ENCODE results near the gene ANKRD2. TPM values are rescaled to one million over a fixed set of nuclear protein-coding genes. Genes with fewer than 3 reads are reported as not detected.
A peak's percentile ranks its signal among the peaks of the same experiment; 100 is the strongest.

The ANKRD2 gene
- total RNA-seq, 1 donor from 2014 or later = 0.26 TPM

DNA sequence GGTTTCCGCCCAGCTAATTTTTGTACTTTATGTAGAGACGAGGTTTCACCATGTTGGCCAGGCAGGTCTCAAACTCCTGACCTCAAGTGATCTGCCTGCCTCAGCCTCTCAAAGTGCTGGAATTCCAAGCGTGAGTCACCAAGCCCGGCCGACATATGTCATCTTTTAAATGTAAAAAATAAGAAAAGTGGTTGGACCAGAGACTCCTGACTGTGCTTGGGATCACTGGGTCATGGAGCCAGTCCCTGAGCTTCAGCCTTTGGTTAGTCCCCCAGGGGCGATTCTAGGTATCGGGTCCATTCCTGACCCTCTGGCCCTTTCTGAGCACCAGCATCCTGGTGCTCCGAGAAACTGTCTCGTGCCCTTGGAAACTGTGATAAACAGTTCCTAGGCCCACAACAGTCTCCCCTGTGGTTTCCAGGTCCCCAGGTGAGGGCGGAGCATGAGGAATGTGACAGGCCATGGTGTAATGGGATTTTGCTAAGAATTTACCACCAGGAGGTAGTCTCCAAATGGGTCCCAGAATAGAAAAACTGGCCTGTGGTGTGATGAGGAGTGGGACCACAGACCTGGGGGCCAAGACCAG is 41.1 kb upstream of the ANKRD2 start:
- FAIRE-seq = no peak
- no peak for DNase-seq (ENCODE audit: low read depth)
- Histone ChIP-seq H3K27me3 (ENCODE audit: control insufficient read depth, insufficient read depth, low read length) (no peaks in the 10 kb centered on the region), H3K4me3 (ENCODE audit: low read depth, low read length) (no peak overlapping the region), H3K36me3 (ENCODE audit: control insufficient read depth, insufficient read depth, low read length) (no peaks in the 10 kb centered on the region)
- TF ChIP-seq, protein P1, sequence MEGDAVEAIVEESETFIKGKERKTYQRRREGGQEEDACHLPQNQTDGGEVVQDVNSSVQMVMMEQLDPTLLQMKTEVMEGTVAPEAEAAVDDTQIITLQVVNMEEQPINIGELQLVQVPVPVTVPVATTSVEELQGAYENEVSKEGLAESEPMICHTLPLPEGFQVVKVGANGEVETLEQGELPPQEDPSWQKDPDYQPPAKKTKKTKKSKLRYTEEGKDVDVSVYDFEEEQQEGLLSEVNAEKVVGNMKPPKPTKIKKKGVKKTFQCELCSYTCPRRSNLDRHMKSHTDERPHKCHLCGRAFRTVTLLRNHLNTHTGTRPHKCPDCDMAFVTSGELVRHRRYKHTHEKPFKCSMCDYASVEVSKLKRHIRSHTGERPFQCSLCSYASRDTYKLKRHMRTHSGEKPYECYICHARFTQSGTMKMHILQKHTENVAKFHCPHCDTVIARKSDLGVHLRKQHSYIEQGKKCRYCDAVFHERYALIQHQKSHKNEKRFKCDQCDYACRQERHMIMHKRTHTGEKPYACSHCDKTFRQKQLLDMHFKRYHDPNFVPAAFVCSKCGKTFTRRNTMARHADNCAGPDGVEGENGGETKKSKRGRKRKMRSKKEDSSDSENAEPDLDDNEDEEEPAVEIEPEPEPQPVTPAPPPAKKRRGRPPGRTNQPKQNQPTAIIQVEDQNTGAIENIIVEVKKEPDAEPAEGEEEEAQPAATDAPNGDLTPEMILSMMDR (IDR thresholded peaks at IDR 0.05; ENCODE audit: insufficient read depth, low read length, severe bottlenecking) = no peak

DNA sequence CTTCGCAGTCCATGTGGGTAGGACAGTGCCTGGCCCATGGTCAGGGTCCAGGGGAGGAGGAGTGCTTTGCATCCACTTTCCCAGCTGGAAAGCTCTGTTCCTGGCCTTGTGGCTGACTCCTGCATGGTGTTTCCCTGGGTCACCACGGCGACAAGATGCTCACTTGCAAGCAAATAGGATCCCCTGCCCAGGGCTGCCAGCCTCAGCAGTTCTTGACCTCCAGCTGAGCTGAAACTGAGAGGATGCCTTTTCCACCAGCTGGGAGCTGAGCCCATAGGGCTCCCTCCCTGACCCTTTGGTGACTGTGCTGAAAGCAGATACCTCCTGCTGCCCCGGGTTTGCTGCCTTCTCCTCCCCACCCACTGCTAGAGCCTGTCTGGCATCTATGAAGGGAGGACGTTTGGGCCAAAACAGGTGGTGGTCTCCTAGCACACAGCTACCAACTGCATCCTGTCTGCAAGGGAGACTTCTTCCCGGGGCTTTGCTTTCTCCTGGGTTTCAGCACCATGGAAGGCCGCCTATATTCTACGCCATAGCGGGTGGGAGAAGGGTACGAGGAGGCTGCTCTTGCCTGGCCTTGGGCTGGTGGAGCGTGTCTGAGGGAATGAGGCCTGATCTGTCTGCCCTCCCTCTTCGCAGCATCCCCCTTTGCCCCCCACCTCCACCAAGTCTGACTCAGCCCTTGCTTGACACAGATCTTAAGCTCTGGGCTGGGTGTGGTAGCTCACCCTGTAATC is 39.5 kb upstream of the ANKRD2 start:
- FAIRE-seq = no peak
- Histone ChIP-seq H3K27me3 (ENCODE audit: control insufficient read depth, insufficient read depth, low read length) (no peaks in the 10 kb centered on the region), H3K36me3 (ENCODE audit: control insufficient read depth, insufficient read depth, low read length) (no peaks in the 10 kb centered on the region), H3K4me3 (ENCODE audit: low read depth, low read length) (no peak overlapping the region)
- TF ChIP-seq, protein P1 (IDR thresholded peaks at IDR 0.05; ENCODE audit: insufficient read depth, low read length, severe bottlenecking) = no peak
- no peak for DNase-seq (ENCODE audit: low read depth)

DNA sequence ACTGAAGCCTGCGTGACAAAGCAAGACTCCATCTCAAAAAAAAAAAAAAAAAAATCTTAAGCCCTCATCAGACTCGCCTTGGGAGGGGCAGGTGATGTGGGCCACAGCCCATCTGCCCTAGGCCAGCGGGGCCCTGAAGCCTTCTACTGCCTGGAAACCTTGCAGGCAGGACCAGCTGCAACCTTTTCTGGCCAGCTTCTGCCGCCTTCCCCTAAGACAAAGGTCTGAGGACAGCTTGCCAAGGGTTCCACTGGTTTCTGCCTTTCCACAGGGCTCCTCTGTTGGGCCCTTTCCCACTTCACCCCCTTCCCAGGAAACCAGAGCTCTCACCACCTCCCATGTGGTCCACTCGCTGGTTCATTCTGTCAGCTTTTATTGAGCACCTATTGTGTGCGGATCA is 38.7 kb upstream of the ANKRD2 start:
- FAIRE-seq (no peak), DNase-seq (ENCODE audit: low read depth) (no peak)
- Histone ChIP-seq H3K4me3 (ENCODE audit: low read depth, low read length) (no peak overlapping the region), H3K36me3 (ENCODE audit: control insufficient read depth, insufficient read depth, low read length) (no peaks in the 10 kb centered on the region), H3K27me3 (ENCODE audit: control insufficient read depth, insufficient read depth, low read length) (no peaks in the 10 kb centered on the region)
- TF ChIP-seq, protein P1 (IDR thresholded peaks at IDR 0.05; ENCODE audit: insufficient read depth, low read length, severe bottlenecking) = no peak

DNA sequence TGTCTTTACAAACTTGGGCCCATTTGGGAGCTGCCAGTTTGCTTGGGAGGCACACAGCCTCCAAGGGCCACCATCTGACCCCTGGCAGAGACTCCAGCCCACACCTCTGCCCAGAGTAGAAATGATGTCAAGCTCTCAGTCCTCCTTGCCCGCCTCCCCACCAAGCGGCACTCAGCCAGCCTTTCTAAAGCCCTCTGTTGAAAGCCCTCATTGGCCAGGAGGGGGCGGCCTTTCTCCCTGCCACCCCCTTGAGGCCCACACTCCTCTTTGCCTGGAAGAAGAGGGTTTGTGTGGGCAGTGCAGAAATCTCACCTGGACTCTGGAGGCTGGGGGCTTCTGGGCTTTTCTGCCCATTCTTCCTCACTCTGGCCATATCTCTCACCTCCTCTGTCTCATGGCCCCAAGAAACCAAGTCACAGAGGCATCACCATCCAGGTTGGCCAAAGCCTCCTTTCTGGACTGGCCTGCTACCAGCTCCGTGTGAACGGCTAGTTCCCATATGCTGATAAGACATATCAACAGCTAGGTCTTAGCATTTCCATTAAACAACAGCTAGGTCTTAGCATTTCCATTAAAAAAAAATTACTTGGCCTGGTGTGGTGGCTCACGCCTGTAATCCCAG is 37.7 kb upstream of the ANKRD2 start:
- Histone ChIP-seq H3K27me3 (ENCODE audit: control insufficient read depth, insufficient read depth, low read length) (no peaks in the 10 kb centered on the region), H3K36me3 (ENCODE audit: control insufficient read depth, insufficient read depth, low read length) (no peaks in the 10 kb centered on the region), H3K4me3 (ENCODE audit: low read depth, low read length) (no peak overlapping the region)
- TF ChIP-seq, protein P1 (IDR thresholded peaks at IDR 0.05; ENCODE audit: insufficient read depth, low read length, severe bottlenecking) = peak; percentile 75
- no peak for DNase-seq (ENCODE audit: low read depth)
- FAIRE-seq = no peak

DNA sequence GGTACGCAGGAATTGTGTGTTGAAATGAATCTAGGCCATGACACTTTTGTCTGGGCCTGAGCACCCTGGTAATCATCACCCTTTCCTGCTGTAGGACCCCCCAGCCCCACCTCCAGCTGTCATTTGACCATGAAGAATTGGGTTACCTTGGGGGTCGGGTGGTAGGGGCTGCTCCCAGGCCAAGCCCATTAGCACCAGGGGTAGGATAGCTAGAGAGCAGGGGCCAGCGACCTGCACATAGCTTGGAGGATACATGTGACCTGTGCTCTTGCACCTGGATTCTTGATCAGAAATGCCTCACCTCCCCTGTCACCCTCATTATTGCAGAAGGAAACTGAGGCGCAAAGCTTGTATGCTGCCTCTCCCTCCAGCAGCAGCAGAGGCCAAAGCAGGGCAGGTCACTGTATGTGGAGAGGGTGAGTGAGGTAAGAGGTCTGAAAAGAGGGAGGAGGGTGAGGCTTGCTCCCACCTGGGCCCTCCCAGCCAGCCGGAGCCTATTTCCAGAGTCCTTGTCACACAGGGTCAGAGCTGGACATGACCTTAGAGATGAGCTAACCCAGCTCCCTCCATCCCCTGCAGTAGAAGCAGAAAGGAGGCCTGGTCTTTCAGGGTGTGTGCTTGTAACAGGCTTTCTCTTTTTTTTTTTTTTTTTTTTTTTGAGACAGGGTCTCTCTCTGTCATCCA is 35.3 kb upstream of the ANKRD2 start:
- no peak for FAIRE-seq
- TF ChIP-seq, protein P1 (IDR thresholded peaks at IDR 0.05; ENCODE audit: insufficient read depth, low read length, severe bottlenecking) = no peak
- DNase-seq (ENCODE audit: low read depth) = no peak
- no peaks in the 10 kb centered on the region for H3K27me3 ChIP-seq (ENCODE audit: control insufficient read depth, insufficient read depth, low read length)
- H3K36me3 ChIP-seq (ENCODE audit: control insufficient read depth, insufficient read depth, low read length) = no peaks in the 10 kb centered on the region
- no peak overlapping the region for H3K4me3 ChIP-seq (ENCODE audit: low read depth, low read length)
